ENCODE measurements around the gene ACKR3. TPM values are rescaled to one million over a fixed set of nuclear protein-coding genes. Genes with fewer than 3 reads are reported as not detected.

ACKR3 gene
- total and polyA plus RNA-seq, 2 experiments from 2014 or later: 1.0 to 3.0 TPM

DNA sequence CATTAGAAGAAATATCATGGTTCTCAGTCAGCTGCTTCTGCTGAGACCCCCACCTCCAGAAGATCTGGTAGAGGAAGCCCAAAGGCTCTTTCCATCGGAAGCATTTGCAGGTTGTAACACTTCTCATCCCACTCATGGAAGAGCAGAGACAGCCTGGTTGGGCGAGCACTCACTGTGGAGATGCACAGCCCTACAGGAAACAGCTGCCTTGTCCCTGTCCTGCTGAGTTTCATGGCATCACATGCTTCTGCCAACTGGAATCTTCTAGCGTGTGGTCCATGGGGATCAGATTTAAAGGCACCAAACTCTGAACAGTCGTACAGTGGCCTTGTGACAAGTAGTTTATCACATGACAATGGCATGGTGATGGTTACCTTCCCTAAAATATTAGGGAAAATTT is 36.3 kb upstream of the ACKR3 start:
- Mint-ChIP-seq H3K4me3 (no peak overlapping the region), H3K27ac (no peak overlapping the region), H3K36me3 (ENCODE audit: low read depth) (no peaks in the 10 kb centered on the region), H3K9me3 (no peaks in the 10 kb centered on the region), H3K4me1 (no peaks in the 10 kb centered on the region; the same call in 2 of the 3 replicates), H3K27me3 (ENCODE audit: insufficient read depth, low read depth, poor library complexity) (no peaks in the 10 kb centered on the region)
- no peak overlapping the region for H3K4me3 ChIP-seq
- TF ChIP-seq POLR2AphosphoS5 (IDR thresholded peaks at IDR 0.05; ENCODE audit: low read depth) (no peak), STAT1 (IDR thresholded peaks at IDR 0.05; ENCODE audit: unreplicated experiment) (no peak), EZH2 (IDR thresholded peaks at IDR 0.05; ENCODE audit: low read depth, unreplicated experiment) (no peak)
- TF ChIP-seq, protein P1, sequence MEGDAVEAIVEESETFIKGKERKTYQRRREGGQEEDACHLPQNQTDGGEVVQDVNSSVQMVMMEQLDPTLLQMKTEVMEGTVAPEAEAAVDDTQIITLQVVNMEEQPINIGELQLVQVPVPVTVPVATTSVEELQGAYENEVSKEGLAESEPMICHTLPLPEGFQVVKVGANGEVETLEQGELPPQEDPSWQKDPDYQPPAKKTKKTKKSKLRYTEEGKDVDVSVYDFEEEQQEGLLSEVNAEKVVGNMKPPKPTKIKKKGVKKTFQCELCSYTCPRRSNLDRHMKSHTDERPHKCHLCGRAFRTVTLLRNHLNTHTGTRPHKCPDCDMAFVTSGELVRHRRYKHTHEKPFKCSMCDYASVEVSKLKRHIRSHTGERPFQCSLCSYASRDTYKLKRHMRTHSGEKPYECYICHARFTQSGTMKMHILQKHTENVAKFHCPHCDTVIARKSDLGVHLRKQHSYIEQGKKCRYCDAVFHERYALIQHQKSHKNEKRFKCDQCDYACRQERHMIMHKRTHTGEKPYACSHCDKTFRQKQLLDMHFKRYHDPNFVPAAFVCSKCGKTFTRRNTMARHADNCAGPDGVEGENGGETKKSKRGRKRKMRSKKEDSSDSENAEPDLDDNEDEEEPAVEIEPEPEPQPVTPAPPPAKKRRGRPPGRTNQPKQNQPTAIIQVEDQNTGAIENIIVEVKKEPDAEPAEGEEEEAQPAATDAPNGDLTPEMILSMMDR (conservative IDR thresholded peaks at IDR 0.05; ENCODE audit: low read depth in 2 of 2): no peak
- TF ChIP-seq, protein P2, sequence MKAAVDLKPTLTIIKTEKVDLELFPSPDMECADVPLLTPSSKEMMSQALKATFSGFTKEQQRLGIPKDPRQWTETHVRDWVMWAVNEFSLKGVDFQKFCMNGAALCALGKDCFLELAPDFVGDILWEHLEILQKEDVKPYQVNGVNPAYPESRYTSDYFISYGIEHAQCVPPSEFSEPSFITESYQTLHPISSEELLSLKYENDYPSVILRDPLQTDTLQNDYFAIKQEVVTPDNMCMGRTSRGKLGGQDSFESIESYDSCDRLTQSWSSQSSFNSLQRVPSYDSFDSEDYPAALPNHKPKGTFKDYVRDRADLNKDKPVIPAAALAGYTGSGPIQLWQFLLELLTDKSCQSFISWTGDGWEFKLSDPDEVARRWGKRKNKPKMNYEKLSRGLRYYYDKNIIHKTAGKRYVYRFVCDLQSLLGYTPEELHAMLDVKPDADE (IDR thresholded peaks at IDR 0.05): no peak
- H3K27ac ChIP-seq (ENCODE audit: low read depth): no peak overlapping the region
- H3F3A ChIP-seq (replicated peaks; ENCODE audit: low read depth): no peaks in the 10 kb centered on the region
- no peak overlapping the region for H2AFZ ChIP-seq
- H3K4me1 ChIP-seq (ENCODE audit: insufficient read depth): no peaks in the 10 kb centered on the region
- ATAC-seq (no peak), DNase-seq (ENCODE audit: low spot score) (no peak)
- no peaks in the 10 kb centered on the region for H3K27me3 ChIP-seq (ENCODE audit: insufficient read depth)
- H3K36me3 ChIP-seq (ENCODE audit: insufficient read depth): no peaks in the 10 kb centered on the region
- no peaks in the 10 kb centered on the region for H4K20me1 ChIP-seq (replicated peaks; ENCODE audit: insufficient read depth)
- H3K79me2 ChIP-seq (replicated peaks; ENCODE audit: insufficient read depth): no peaks in the 10 kb centered on the region
- no peak overlapping the region for H3K4me2 ChIP-seq
- H3K9me2 ChIP-seq (ENCODE audit: insufficient read depth): no peaks in the 10 kb centered on the region

DNA sequence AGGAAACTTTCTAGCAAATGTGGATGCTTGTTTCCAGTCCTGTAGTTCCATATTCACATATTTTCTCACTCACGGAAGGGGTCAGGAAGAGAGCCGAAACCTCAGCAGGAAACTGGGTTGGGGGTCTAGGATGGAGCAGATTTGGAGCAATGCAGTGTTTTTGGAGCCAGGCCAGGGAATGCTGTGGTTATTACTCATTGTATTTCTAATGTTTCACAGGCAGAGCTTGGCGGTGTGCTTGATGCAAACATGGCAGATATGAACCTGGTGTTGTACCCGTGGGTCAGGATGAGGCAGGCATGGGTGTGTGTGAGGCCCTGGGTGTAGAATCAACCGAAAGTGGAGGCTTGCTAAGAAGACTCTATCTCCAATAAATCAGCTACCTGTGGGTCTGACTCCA is 34.6 kb upstream of the ACKR3 start:
- Mint-ChIP-seq H3K27ac (no peak overlapping the region), H3K4me1 (no peaks in the 10 kb centered on the region; the same call in 2 of the 3 replicates), H3K36me3 (ENCODE audit: low read depth) (no peaks in the 10 kb centered on the region), H3K4me3 (no peak overlapping the region), H3K27me3 (ENCODE audit: insufficient read depth, low read depth, poor library complexity) (no peaks in the 10 kb centered on the region), H3K9me3 (no peaks in the 10 kb centered on the region)
- Histone ChIP-seq H3K9me2 (ENCODE audit: insufficient read depth) (no peaks in the 10 kb centered on the region), H3K36me3 (ENCODE audit: insufficient read depth) (no peaks in the 10 kb centered on the region), H3K79me2 (replicated peaks; ENCODE audit: insufficient read depth) (no peaks in the 10 kb centered on the region), H3K27me3 (ENCODE audit: insufficient read depth) (no peaks in the 10 kb centered on the region), H4K20me1 (replicated peaks; ENCODE audit: insufficient read depth) (no peaks in the 10 kb centered on the region), H3K27ac (ENCODE audit: low read depth) (no peak overlapping the region), H3K4me1 (ENCODE audit: insufficient read depth) (no peaks in the 10 kb centered on the region), H3K4me3 (no peak overlapping the region), H3F3A (replicated peaks; ENCODE audit: low read depth) (no peaks in the 10 kb centered on the region), H3K4me2 (no peak overlapping the region), H2AFZ (no peak overlapping the region)
- ATAC-seq: no peak
- no peak for DNase-seq (ENCODE audit: low spot score)
- TF ChIP-seq CREB1 (CRISPR knock-in tag; IDR thresholded peaks at IDR 0.05; ENCODE audit: low read depth): no peak
- TF ChIP-seq, protein P3, sequence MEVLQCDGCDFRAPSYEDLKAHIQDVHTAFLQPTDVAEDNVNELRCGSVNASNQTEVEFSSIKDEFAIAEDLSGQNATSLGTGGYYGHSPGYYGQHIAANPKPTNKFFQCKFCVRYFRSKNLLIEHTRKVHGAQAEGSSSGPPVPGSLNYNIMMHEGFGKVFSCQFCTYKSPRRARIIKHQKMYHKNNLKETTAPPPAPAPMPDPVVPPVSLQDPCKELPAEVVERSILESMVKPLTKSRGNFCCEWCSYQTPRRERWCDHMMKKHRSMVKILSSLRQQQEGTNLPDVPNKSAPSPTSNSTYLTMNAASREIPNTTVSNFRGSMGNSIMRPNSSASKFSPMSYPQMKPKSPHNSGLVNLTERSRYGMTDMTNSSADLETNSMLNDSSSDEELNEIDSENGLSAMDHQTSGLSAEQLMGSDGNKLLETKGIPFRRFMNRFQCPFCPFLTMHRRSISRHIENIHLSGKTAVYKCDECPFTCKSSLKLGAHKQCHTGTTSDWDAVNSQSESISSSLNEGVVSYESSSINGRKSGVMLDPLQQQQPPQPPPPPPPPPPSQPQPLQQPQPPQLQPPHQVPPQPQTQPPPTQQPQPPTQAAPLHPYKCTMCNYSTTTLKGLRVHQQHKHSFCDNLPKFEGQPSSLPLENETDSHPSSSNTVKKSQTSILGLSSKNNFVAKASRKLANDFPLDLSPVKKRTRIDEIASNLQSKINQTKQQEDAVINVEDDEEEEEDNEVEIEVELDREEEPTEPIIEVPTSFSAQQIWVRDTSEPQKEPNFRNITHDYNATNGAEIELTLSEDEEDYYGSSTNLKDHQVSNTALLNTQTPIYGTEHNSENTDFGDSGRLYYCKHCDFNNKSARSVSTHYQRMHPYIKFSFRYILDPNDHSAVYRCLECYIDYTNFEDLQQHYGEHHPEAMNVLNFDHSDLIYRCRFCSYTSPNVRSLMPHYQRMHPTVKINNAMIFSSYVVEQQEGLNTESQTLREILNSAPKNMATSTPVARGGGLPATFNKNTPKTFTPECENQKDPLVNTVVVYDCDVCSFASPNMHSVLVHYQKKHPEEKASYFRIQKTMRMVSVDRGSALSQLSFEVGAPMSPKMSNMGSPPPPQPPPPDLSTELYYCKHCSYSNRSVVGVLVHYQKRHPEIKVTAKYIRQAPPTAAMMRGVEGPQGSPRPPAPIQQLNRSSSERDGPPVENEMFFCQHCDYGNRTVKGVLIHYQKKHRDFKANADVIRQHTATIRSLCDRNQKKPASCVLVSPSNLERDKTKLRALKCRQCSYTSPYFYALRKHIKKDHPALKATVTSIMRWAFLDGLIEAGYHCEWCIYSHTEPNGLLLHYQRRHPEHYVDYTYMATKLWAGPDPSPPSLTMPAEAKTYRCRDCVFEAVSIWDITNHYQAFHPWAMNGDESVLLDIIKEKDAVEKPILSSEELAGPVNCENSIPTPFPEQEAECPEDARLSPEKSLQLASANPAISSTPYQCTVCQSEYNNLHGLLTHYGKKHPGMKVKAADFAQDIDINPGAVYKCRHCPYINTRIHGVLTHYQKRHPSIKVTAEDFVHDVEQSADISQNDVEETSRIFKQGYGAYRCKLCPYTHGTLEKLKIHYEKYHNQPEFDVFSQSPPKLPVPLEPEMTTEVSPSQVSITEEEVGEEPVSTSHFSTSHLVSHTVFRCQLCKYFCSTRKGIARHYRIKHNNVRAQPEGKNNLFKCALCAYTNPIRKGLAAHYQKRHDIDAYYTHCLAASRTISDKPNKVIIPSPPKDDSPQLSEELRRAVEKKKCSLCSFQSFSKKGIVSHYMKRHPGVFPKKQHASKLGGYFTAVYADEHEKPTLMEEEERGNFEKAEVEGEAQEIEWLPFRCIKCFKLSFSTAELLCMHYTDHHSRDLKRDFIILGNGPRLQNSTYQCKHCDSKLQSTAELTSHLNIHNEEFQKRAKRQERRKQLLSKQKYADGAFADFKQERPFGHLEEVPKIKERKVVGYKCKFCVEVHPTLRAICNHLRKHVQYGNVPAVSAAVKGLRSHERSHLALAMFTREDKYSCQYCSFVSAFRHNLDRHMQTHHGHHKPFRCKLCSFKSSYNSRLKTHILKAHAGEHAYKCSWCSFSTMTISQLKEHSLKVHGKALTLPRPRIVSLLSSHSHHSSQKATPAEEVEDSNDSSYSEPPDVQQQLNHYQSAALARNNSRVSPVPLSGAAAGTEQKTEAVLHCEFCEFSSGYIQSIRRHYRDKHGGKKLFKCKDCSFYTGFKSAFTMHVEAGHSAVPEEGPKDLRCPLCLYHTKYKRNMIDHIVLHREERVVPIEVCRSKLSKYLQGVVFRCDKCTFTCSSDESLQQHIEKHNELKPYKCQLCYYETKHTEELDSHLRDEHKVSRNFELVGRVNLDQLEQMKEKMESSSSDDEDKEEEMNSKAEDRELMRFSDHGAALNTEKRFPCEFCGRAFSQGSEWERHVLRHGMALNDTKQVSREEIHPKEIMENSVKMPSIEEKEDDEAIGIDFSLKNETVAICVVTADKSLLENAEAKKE (CRISPR knock-in tag; IDR thresholded peaks at IDR 0.05): no peak
- no peak for TF ChIP-seq POLR2AphosphoS5 (IDR thresholded peaks at IDR 0.05; ENCODE audit: low read depth)
- TF ChIP-seq NANOG (IDR thresholded peaks at IDR 0.05; ENCODE audit: borderline replicate concordance): no peak
- TF ChIP-seq, protein P2 (IDR thresholded peaks at IDR 0.05): no peak
- TF ChIP-seq JUNB (IDR thresholded peaks at IDR 0.05; ENCODE audit: unreplicated experiment): no peak
- no peak for TF ChIP-seq STAT1 (IDR thresholded peaks at IDR 0.05; ENCODE audit: unreplicated experiment)
- no peak for TF ChIP-seq EZH2 (IDR thresholded peaks at IDR 0.05; ENCODE audit: low read depth, unreplicated experiment)
- TF ChIP-seq ZNF331 (CRISPR knock-in tag; IDR thresholded peaks at IDR 0.05; ENCODE audit: low read depth): no peak
- TF ChIP-seq EZH2phosphoT487 (IDR thresholded peaks at IDR 0.05; ENCODE audit: unreplicated experiment): no peak
- TF ChIP-seq ZNF114 (CRISPR knock-in tag; IDR thresholded peaks at IDR 0.05): no peak

Data from GM23338 (cell line).